CD14-positive monocyte (primary cell): ENCODE data around the gene GCDH. TPM values are rescaled to one million over a fixed set of nuclear protein-coding genes. Genes with fewer than 3 reads are reported as not detected.

Experiments
- DNase-seq, 3 donors: peaks; one replicate each; pipeline ENCODE4 v3.0.0-alpha.2; 2011 to 2022
- H2AFZ ChIP-seq: 2 replicates; pipeline ENCODE4 v1.6.0; 2012; ENCODE audit warnings: mild to moderate bottlenecking, low read depth, low read length, inconsistent platforms; ENCODE audit not compliant: insufficient read depth, poor library complexity, severe bottlenecking
- H3K27ac ChIP-seq, 2 donors: 1 replicate in 1 of 2; 2 replicates in 1 of 2; pipeline ENCODE4 v1.5.1; 2012 to 2013; ENCODE audit warnings: low read length in 2 of 2, control low read depth in 1 of 2, inconsistent platforms in 1 of 2, low read depth in 1 of 2, mild to moderate bottlenecking in 1 of 2
- H3K27me3 ChIP-seq, 2 donors: one replicate each; pipeline versions ENCODE4 v1.6.0 to v1.6.1; 2011 to 2013; ENCODE audit warnings: low read length in 2 of 2; ENCODE audit not compliant: control insufficient read depth in 2 of 2, insufficient read depth in 2 of 2
- H3K36me3 ChIP-seq, 2 donors: replicated peaks in 1 of 2; 1 replicate in 1 of 2; 2 replicates in 1 of 2; pipeline versions ENCODE4 v1.5.1 to v1.6.1; 2012 to 2013; ENCODE audit warnings: low read length in 2 of 2, control low read depth in 1 of 2, inconsistent platforms in 1 of 2, mild to moderate bottlenecking in 1 of 2; ENCODE audit not compliant: insufficient read depth in 2 of 2, control insufficient read depth in 1 of 2
- H3K4me1 ChIP-seq, 2 donors: 1 replicate in 1 of 2; 2 replicates in 1 of 2; pipeline versions ENCODE4 v1.5.1 to v1.6.1; 2012 to 2013; ENCODE audit warnings: low read length in 2 of 2, control low read depth in 1 of 2, inconsistent platforms in 1 of 2, mild to moderate bottlenecking in 1 of 2, moderate library complexity in 1 of 2; ENCODE audit not compliant: insufficient read depth in 2 of 2, control insufficient read depth in 1 of 2
- H3K4me2 ChIP-seq: replicated peaks from 2 replicates; pipeline ENCODE3; 2012; ENCODE audit warnings: low read length, moderate library complexity, mild to moderate bottlenecking; ENCODE audit not compliant: poor library complexity, severe bottlenecking; ENCODE audit errors: extremely low read depth
- H3K4me3 ChIP-seq, 3 experiments: fragments of 200-600 bp in 1 of 3; sonication (generic) in 1 of 3; replicated peaks in 1 of 3; 1 replicate in 2 of 3; 2 replicates in 1 of 3; pipeline ENCODE4 v1.5.1; 2011 to 2013; ENCODE audit warnings: low read length in 3 of 3, mild to moderate bottlenecking in 3 of 3, control low read depth in 2 of 3, low read depth in 2 of 3, inconsistent platforms in 1 of 3, moderate library complexity in 1 of 3
- H3K79me2 ChIP-seq: 2 replicates; pipeline ENCODE4 v1.6.0; 2012; ENCODE audit warnings: mild to moderate bottlenecking, control low read depth, inconsistent platforms, low read length, moderate library complexity; ENCODE audit not compliant: insufficient read depth
- H3K9ac ChIP-seq: 2 replicates; pipeline ENCODE4 v1.6.0; 2017; ENCODE audit warnings: low read length, mild to moderate bottlenecking; ENCODE audit not compliant: insufficient read depth, poor library complexity, severe bottlenecking
- H3K9me3 ChIP-seq, 2 donors: replicated peaks in 1 of 2; 1 replicate in 1 of 2; 2 replicates in 1 of 2; pipeline versions ENCODE4 v1.5.1 to v1.6.1; 2012 to 2013; ENCODE audit warnings: low read length in 2 of 2, control low read depth in 1 of 2; ENCODE audit not compliant: control insufficient read depth in 1 of 2, insufficient read depth in 1 of 2
- H4K20me1 ChIP-seq: 2 replicates; pipeline ENCODE4 v1.6.0; 2012; ENCODE audit warnings: mild to moderate bottlenecking, low read length, control low read depth, moderate library complexity; ENCODE audit not compliant: insufficient read depth
- H3K27ac Mint-ChIP-seq, 7 donors: one replicate each; pipeline ENCODE4 v1.8.0; 2020; ENCODE audit warnings: mild to moderate bottlenecking in 7 of 7, mixed read lengths in 7 of 7, moderate library complexity in 6 of 7, inconsistent platforms in 2 of 7
- H3K27me3 Mint-ChIP-seq, 3 donors: one replicate each; pipeline ENCODE4 v1.8.0; 2021 to 2022; ENCODE audit warnings: low read depth in 3 of 3, mild to moderate bottlenecking in 3 of 3, mixed read lengths in 3 of 3, moderate library complexity in 3 of 3, inconsistent platforms in 1 of 3
- H3K36me3 Mint-ChIP-seq, 2 donors: one replicate each; pipeline ENCODE4 v1.8.0; 2020; ENCODE audit warnings: mixed read lengths in 2 of 2, inconsistent platforms in 1 of 2, mild to moderate bottlenecking in 1 of 2
- H3K4me1 Mint-ChIP-seq: one replicate; pipeline ENCODE4 v1.8.0; 2020; ENCODE audit warnings: mild to moderate bottlenecking, mixed read lengths
- H3K4me3 Mint-ChIP-seq, 2 donors: one replicate each; pipeline ENCODE4 v1.8.0; 2020; ENCODE audit warnings: mild to moderate bottlenecking in 2 of 2, mixed read lengths in 2 of 2, moderate library complexity in 1 of 2
- H3K9me3 Mint-ChIP-seq, 7 donors: one replicate each; pipeline ENCODE4 v1.8.0; 2020 to 2022; ENCODE audit warnings: mixed read lengths in 7 of 7, mild to moderate bottlenecking in 6 of 7, moderate library complexity in 6 of 7, inconsistent platforms in 2 of 7
- CTCF ChIP-seq: fragments of 200-600 bp; IDR thresholded peaks from one replicate; pipeline ENCODE4 v1.8.0; 2022; ENCODE audit warnings: antibody characterized with exemption, mild to moderate bottlenecking
- WGBS: methylation state at CpG from one replicate; pipeline ENCODE4 v1.1.5; 2013; ENCODE audit warnings: missing lambda C conversion rate; ENCODE audit not compliant: insufficient coverage; 5-methylcytosine and 5-hydroxymethylcytosine counted together
- intact Hi-C, 2 donors: fragments of 100-400 bp; cut with micrococcal nuclease; formaldehyde crosslinking; loops; one replicate each; pipeline versions ENCODE4 v1.15.0 to v1.15.1; 2023
- polyA plus RNA-seq, 3 donors: library from polyadenylated mRNA; depleted of rRNA in 1 of 3; unstranded in 2 of 3; stranded (reverse) in 1 of 3; fragments of 300-500 nt in 2 of 3; fragments of >200 nt in 1 of 3; fragmentation: Illumina TruSeq in 2 of 3; gene quantifications; 1 replicate in 2 of 3; 2 replicates in 1 of 3; pipeline ENCODE4 v1.2.3, GENCODE V29; 2012 to 2021

GCDH gene
- polyA plus RNA-seq, 3 donors, result 7.3 to 30.5 (median 9.6) TPM

GRCh38 chr19:12864143-12864542 is 26.8 kb upstream of the GCDH start:
- Mint-ChIP-seq H3K9me3 (peaks cover 0 to 4% (median 0%) of the 10 kb centered on the region in 7 donors), H3K27me3 (peaks cover 4 to 17% (median 10%) of the 10 kb centered on the region in 3 donors), H3K27ac (no peak overlapping the region), H3K4me3 (no peak overlapping the region), H3K36me3 (no peaks in the 10 kb centered on the region), H3K4me1 (peaks cover 6% of the 10 kb centered on the region)
- WGBS, result 100% methylated on average over 2 of the region's 4 CpGs
- H3K79me2 ChIP-seq, result no peaks in the 10 kb centered on the region
- no peak overlapping the region for H2AFZ ChIP-seq
- H3K4me1 ChIP-seq, result peaks cover 12 to 13% of the 10 kb centered on the region in 2 donors
- H4K20me1 ChIP-seq, result no peaks in the 10 kb centered on the region
- DNase-seq, result no peak
- H3K4me2 ChIP-seq, result no peak overlapping the region
- TF ChIP-seq CTCF, result no peak
- no peak overlapping the region for H3K4me3 ChIP-seq
- peaks cover 0 to 2% of the 10 kb centered on the region in 2 donors for H3K27me3 ChIP-seq
- intact Hi-C loops, result no loop called here
- no peaks in the 10 kb centered on the region for H3K9me3 ChIP-seq
- no peaks in the 10 kb centered on the region for H3K36me3 ChIP-seq
- no peak overlapping the region for H3K27ac ChIP-seq
- no peak overlapping the region for H3K9ac ChIP-seq

- TF ChIP-seq CTCF, result no peak
- H3K4me3 Mint-ChIP-seq, result no peak overlapping the region
- H3K9me3 Mint-ChIP-seq, result peaks cover 0 to 4% (median 0%) of the 10 kb centered on the region in 7 donors
- WGBS, result 97% methylated on average over 15 of the region's 34 CpGs
- H3K9ac ChIP-seq, result no peak overlapping the region
- no peak overlapping the region for H3K27ac ChIP-seq
- no peaks in the 10 kb centered on the region for H3K36me3 ChIP-seq
- no peaks in the 10 kb centered on the region for H3K9me3 ChIP-seq
- intact Hi-C loops, result no loop called here
- no peak overlapping the region for H2AFZ ChIP-seq
- DNase-seq, result no peak
- peaks cover 2 to 15% (median 12%) of the 10 kb centered on the region in 3 donors for H3K27me3 Mint-ChIP-seq
- no peaks in the 10 kb centered on the region for H3K79me2 ChIP-seq
- H3K4me3 ChIP-seq, result no peak overlapping the region
- H3K36me3 Mint-ChIP-seq, result no peaks in the 10 kb centered on the region
- H4K20me1 ChIP-seq, result no peaks in the 10 kb centered on the region
- H3K27me3 ChIP-seq, result peaks cover 0 to 2% of the 10 kb centered on the region in 2 donors
- peaks cover 6% of the 10 kb centered on the region for H3K4me1 Mint-ChIP-seq
- no peak overlapping the region for H3K4me2 ChIP-seq
- H3K4me1 ChIP-seq, result peaks cover 12 to 13% of the 10 kb centered on the region in 2 donors
- no peak overlapping the region for H3K27ac Mint-ChIP-seq
These were observed 25.9 kb upstream of the GCDH start for GRCh38 chr19:12864721-12865715.
